Neuronal stem cell (in vitro differentiated cells): ENCODE measurements around the gene SLC12A3.

Experiments
- DNase-seq: peaks from one replicate; pipeline ENCODE4 v3.0.0-alpha.2; 2013; ENCODE audit warnings: low spot score
- H2AFZ ChIP-seq: one replicate; pipeline ENCODE4 v1.6.1; 2013; ENCODE audit warnings: mild to moderate bottlenecking, low read length, inconsistent platforms
- H2AK5ac ChIP-seq: 2 replicates; pipeline ENCODE4 v1.6.1; 2013; ENCODE audit warnings: low read depth, mild to moderate bottlenecking, inconsistent platforms, low read length, moderate library complexity, mixed read lengths
- H2BK120ac ChIP-seq: 2 replicates; pipeline ENCODE4 v1.6.1; 2013; ENCODE audit warnings: low read depth, mild to moderate bottlenecking, inconsistent platforms, low read length, moderate library complexity, mixed read lengths
- H2BK12ac ChIP-seq: one replicate; pipeline ENCODE4 v1.6.1; 2013; ENCODE audit warnings: low read length, inconsistent platforms
- H2BK15ac ChIP-seq: 2 replicates; pipeline ENCODE4 v1.6.1; 2013; ENCODE audit warnings: mild to moderate bottlenecking, low read length, inconsistent platforms, mixed read lengths
- H2BK5ac ChIP-seq: one replicate; pipeline ENCODE4 v1.6.1; 2013; ENCODE audit warnings: inconsistent platforms, mild to moderate bottlenecking, low read length, moderate library complexity
- H3K14ac ChIP-seq: one replicate; pipeline ENCODE4 v1.6.1; 2013; ENCODE audit warnings: low read length, inconsistent platforms
- H3K18ac ChIP-seq: 2 replicates; pipeline ENCODE4 v1.6.1; 2013; ENCODE audit warnings: low read length, inconsistent platforms
- H3K23ac ChIP-seq: 2 replicates; pipeline ENCODE4 v1.6.1; 2013; ENCODE audit warnings: low read depth, mild to moderate bottlenecking, mixed read lengths, low read length, inconsistent platforms; ENCODE audit not compliant: poor library complexity
- H3K27ac ChIP-seq: replicated peaks from 3 replicates; pipeline ENCODE4 v1.5.1; 2013; ENCODE audit warnings: low read length, inconsistent platforms
- H3K27me3 ChIP-seq, 3 experiments: 2 replicates each; pipeline ENCODE4 v1.6.1; 2013; ENCODE audit warnings: low read length in 3 of 3, mild to moderate bottlenecking in 2 of 3, inconsistent platforms in 1 of 3, low read depth in 1 of 3, mixed read lengths in 1 of 3, moderate library complexity in 1 of 3; ENCODE audit not compliant: control insufficient read depth in 3 of 3, insufficient read depth in 3 of 3
- H3K36me3 ChIP-seq, 2 donors: replicated peaks in 1 of 2; 2 replicates each; pipeline ENCODE4 v1.6.1; 2013; ENCODE audit warnings: low read length in 2 of 2; ENCODE audit not compliant: control insufficient read depth in 2 of 2, insufficient read depth in 2 of 2
- H3K4ac ChIP-seq: 2 replicates; pipeline ENCODE4 v1.6.1; 2013; ENCODE audit warnings: inconsistent platforms, mild to moderate bottlenecking, low read length, moderate library complexity
- H3K4me1 ChIP-seq, 2 donors: 1 replicate in 1 of 2; 2 replicates in 1 of 2; pipeline ENCODE4 v1.6.1; 2013; ENCODE audit warnings: low read length in 2 of 2, low read depth in 1 of 2; ENCODE audit not compliant: control insufficient read depth in 2 of 2, insufficient read depth in 1 of 2
- H3K4me2 ChIP-seq: one replicate; pipeline ENCODE4 v1.6.1; 2013; ENCODE audit warnings: mild to moderate bottlenecking, low read length, inconsistent platforms; ENCODE audit not compliant: insufficient read depth, poor library complexity, severe bottlenecking
- H3K4me3 ChIP-seq, 2 donors: 2 replicates each; pipeline ENCODE4 v1.5.1; 2013; ENCODE audit warnings: low read length in 2 of 2, mild to moderate bottlenecking in 2 of 2, inconsistent platforms in 1 of 2, moderate library complexity in 1 of 2
- H3K79me1 ChIP-seq: one replicate; pipeline ENCODE4 v1.6.1; 2013; ENCODE audit warnings: low read depth, mild to moderate bottlenecking, inconsistent platforms, low read length, moderate library complexity
- H3K9ac ChIP-seq: one replicate; pipeline ENCODE4 v1.6.1; 2013; ENCODE audit warnings: mild to moderate bottlenecking, low read depth, low read length, inconsistent platforms; ENCODE audit not compliant: poor library complexity
- H3K9me3 ChIP-seq, 2 donors: replicated peaks in 1 of 2; 2 replicates each; pipeline versions ENCODE3 to v1.6.1; 2013; ENCODE audit warnings: low read length in 2 of 2, mild to moderate bottlenecking in 2 of 2, inconsistent platforms in 1 of 2, low read depth in 1 of 2, mixed read lengths in 1 of 2, moderate library complexity in 1 of 2; ENCODE audit not compliant: control insufficient read depth in 2 of 2, insufficient read depth in 1 of 2
- H4K8ac ChIP-seq: one replicate; pipeline ENCODE4 v1.6.1; 2013; ENCODE audit warnings: low read depth, mild to moderate bottlenecking, inconsistent platforms, low read length, moderate library complexity
- H4K91ac ChIP-seq: one replicate; pipeline ENCODE4 v1.6.1; 2013; ENCODE audit warnings: low read length, low read depth, mild to moderate bottlenecking, inconsistent platforms; ENCODE audit not compliant: poor library complexity
- WGBS, 2 donors: extraction: QIAGEN DNeasy Blood & Tissue Kit; methylation state at CpG; one replicate each; pipeline ENCODE4 v1.1.7; 2013; ENCODE audit warnings: missing lambda C conversion rate in 2 of 2, mixed read lengths in 1 of 2; ENCODE audit not compliant: insufficient read length in 2 of 2, insufficient replicate concordance in 1 of 2; ENCODE audit errors: extremely low coverage in 2 of 2; 5-methylcytosine and 5-hydroxymethylcytosine counted together

SLC12A3 gene

GRCh38 chr16:56848029-56848936 is 16.7 kb upstream of the SLC12A3 start:
- no peak for DNase-seq
- H3K36me3 ChIP-seq = peaks cover 11 to 27% of the 10 kb centered on the region in 2 donors
- no peak overlapping the region for H3K4me2 ChIP-seq
- H2BK120ac ChIP-seq = no peak overlapping the region
- no peak overlapping the region for H3K4me3 ChIP-seq
- H3K4me1 ChIP-seq = peaks cover 10 to 16% of the 10 kb centered on the region in 2 donors
- no peaks in the 10 kb centered on the region for H3K79me1 ChIP-seq
- no peak overlapping the region for H2AK5ac ChIP-seq
- H4K8ac ChIP-seq = no peak overlapping the region
- H2BK12ac ChIP-seq = no peak overlapping the region
- no peaks in the 10 kb centered on the region for H3K27me3 ChIP-seq
- H3K9me3 ChIP-seq = peaks cover 0 to 3% of the 10 kb centered on the region in 2 donors
- no peak overlapping the region for H4K91ac ChIP-seq
- no peak overlapping the region for H3K23ac ChIP-seq
- WGBS, 2 donors = no CpG with 5 or more reads among the region's 11 CpGs
- H3K9ac ChIP-seq = no peak overlapping the region
- H3K14ac ChIP-seq = no peak overlapping the region
- no peak overlapping the region for H3K4ac ChIP-seq
- H2BK5ac ChIP-seq = no peak overlapping the region
- no peak overlapping the region for H3K27ac ChIP-seq
- no peak overlapping the region for H3K18ac ChIP-seq
- no peak overlapping the region for H2AFZ ChIP-seq
- H2BK15ac ChIP-seq = no peak overlapping the region

DNA sequence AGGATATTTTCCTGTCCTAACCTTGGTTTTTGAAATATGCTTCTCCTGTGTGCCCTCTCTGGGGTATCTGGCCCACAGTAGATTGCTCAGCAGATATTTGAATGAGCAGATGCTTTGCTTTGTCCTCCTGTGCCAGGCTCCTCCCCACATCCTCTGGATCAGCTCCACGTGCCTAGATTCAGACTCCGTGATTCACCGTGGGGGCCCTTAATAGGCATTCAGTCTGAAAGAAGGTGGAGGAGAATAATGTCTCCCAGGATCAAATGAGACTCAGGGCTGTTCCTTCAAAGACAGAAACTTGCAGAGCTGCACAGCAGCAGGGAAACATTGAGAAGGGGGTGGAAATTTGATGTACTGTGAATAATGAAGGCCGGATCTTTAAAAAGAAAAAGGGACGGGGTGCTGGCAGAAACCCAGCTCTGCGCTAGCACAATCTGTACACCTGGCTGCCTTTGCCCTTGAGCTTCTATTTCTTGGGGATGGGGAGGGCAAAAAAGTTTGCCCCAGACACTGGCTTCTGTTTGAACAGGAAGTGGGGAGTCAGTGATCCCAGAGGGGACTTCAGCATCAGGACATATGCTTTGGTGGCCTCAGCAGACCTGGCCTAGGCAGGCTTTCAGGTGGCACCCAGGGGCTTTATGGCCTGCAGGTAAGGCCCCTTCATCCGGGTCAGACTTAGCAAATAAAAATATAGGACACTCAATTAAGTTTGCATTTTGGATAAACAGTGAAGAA is 15.9 kb upstream of the SLC12A3 start:
- WGBS, 2 donors = no CpG with 5 or more reads among the region's 7 CpGs
- Histone ChIP-seq H2BK120ac (no peak overlapping the region), H3K9ac (no peak overlapping the region), H3K23ac (no peak overlapping the region), H3K18ac (no peak overlapping the region), H2BK12ac (no peak overlapping the region), H4K91ac (no peak overlapping the region), H3K36me3 (peaks cover 11 to 19% of the 10 kb centered on the region in 2 donors), H3K4me1 (peaks cover 10 to 16% of the 10 kb centered on the region in 2 donors), H3K27me3 (no peaks in the 10 kb centered on the region), H2AFZ (peak overlapping the region; percentile 24), H3K4me3 (no peak overlapping the region), H4K8ac (no peak overlapping the region), H3K4me2 (no peak overlapping the region), H3K4ac (no peak overlapping the region), H2BK5ac (no peak overlapping the region), H3K79me1 (no peaks in the 10 kb centered on the region), H3K27ac (no peak overlapping the region), H3K14ac (no peak overlapping the region), H2AK5ac (no peak overlapping the region), H3K9me3 (peaks cover 0 to 3% of the 10 kb centered on the region in 2 donors), H2BK15ac (no peak overlapping the region)
- no peak for DNase-seq

- Histone ChIP-seq H3K14ac (no peak overlapping the region), H3K18ac (no peak overlapping the region), H3K4me3 (no peak overlapping the region), H3K4me2 (no peak overlapping the region), H4K8ac (no peak overlapping the region), H2BK5ac (no peak overlapping the region), H3K9ac (no peak overlapping the region), H2AK5ac (no peak overlapping the region), H3K23ac (no peak overlapping the region), H3K4me1 (peaks cover 10 to 16% of the 10 kb centered on the region in 2 donors), H4K91ac (no peak overlapping the region), H2BK15ac (no peak overlapping the region), H2BK12ac (no peak overlapping the region), H2BK120ac (no peak overlapping the region), H3K27ac (no peak overlapping the region), H3K4ac (no peak overlapping the region), H3K36me3 (peaks cover 6 to 10% of the 10 kb centered on the region in 2 donors), H3K9me3 (peaks cover 0 to 3% of the 10 kb centered on the region in 2 donors), H3K79me1 (no peaks in the 10 kb centered on the region), H2AFZ (peak overlapping the region; percentile 45), H3K27me3 (no peaks in the 10 kb centered on the region)
- DNase-seq = no peak
- WGBS, 2 donors = no CpG with 5 or more reads among the region's 11 CpGs
Observed at GRCh38 chr16:56849690-56850680, 15.0 kb upstream of the SLC12A3 start.
